GM12874 (cell line): Measurements from ENCODE around the gene TM9SF3.

Experiments used
- CTCF ChIP-seq: IDR thresholded peaks from 2 replicates; pipeline ENCODE4 v1.5.1; 2011; ENCODE audit warnings: low read depth, mild to moderate bottlenecking, control low read depth, low read length, moderate library complexity; ENCODE audit not compliant: insufficient read depth

Gene TM9SF3

GRCh38 chr10:96478355-96478754 is 108.5 kb downstream of the TM9SF3 start:
- TF ChIP-seq CTCF = no peak

GRCh38 chr10:96473866-96474265 is 112.9 kb downstream of the TM9SF3 start:
- TF ChIP-seq CTCF = no peak

- TF ChIP-seq CTCF = peak; percentile 79
These were observed 116.6 kb downstream of the TM9SF3 start for GRCh38 chr10:96470116-96470743.

GRCh38 chr10:96468845-96469244 is 118.0 kb downstream of the TM9SF3 start:
- TF ChIP-seq CTCF = no peak
